ENCODE measurements around the gene DNAH6.

DNA sequence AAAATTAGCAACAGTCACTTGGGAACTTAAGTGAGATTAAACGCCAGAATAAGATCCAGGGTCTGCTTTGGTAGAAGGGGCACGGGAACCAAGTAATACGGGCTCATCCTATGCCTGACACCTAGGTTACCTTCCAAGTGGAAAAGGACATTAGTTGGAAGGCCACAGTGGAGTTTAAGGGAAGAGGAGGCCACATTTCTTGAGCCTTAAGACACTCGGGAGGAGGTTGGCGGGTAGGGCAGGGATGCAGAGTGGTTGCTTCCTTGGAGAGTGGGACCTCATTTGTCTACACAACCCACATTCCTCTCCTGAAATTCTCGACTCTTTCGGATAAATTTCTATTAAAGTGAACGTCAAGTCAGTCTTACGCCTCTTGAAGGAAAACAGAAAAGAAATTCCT, 510 bp upstream of the DNAH6 start:
- TF ChIP-seq EZH2 (IDR thresholded peaks at IDR 0.05; ENCODE audit: borderline replicate concordance, low read depth, low read length, poor library complexity, severe bottlenecking) (no peak), CTCF (conservative IDR thresholded peaks at IDR 0.05; ENCODE audit: low read depth, low read length) (no peak)
